WTC11 (cell line): ENCODE results near the gene ABLIM3. TPM values are rescaled to one million over a fixed set of nuclear protein-coding genes. Genes with fewer than 3 reads are reported as not detected.

Experiments
- ATAC-seq: fragments of 200-7000 bp; cut with Tn5 transposase; 2 replicates; pipeline ENCODE4 v1.10.0; 2021; ENCODE audit warnings: mild to moderate bottlenecking, moderate library complexity
- CTCF ChIA-PET: fragments of 300-600 bp; sonication (Branson Sonifier 250); formaldehyde crosslinking; loops from one replicate; lab custom pipeline; 2021; ENCODE audit warnings: antibody characterized with exemption; lab: Charles Lee
- POLR2A ChIA-PET: fragments of 350-600 bp; sonication (Branson Sonifier 250); formaldehyde crosslinking; loops from one replicate; lab custom pipeline; 2021; ENCODE audit warnings: antibody characterized with exemption; lab: Charles Lee
- DNase-seq: peaks from one replicate; pipeline ENCODE4 v3.0.0; 2021; ENCODE audit warnings: low spot score
- H3K27ac Mint-ChIP-seq: 2 replicates; pipeline ENCODE4 v1.8.0; 2021; ENCODE audit warnings: mixed read lengths
- H3K27me3 Mint-ChIP-seq: 2 replicates; pipeline ENCODE4 v1.8.0; 2021; ENCODE audit warnings: low read depth, mild to moderate bottlenecking, moderate library complexity, mixed read lengths
- H3K36me3 Mint-ChIP-seq: 2 replicates; pipeline ENCODE4 v1.8.0; 2021; ENCODE audit warnings: mixed read lengths
- H3K4me1 Mint-ChIP-seq: 2 replicates; pipeline ENCODE4 v1.8.0; 2022; ENCODE audit warnings: mixed read lengths
- H3K4me3 Mint-ChIP-seq: 2 replicates; pipeline ENCODE4 v1.8.0; 2021; ENCODE audit warnings: mild to moderate bottlenecking, moderate library complexity, mixed read lengths
- H3K9me3 Mint-ChIP-seq: 2 replicates; pipeline ENCODE4 v1.8.0; 2021; ENCODE audit warnings: mixed read lengths
- CBFB ChIP-seq: sonication (generic); formaldehyde crosslinking; IDR thresholded peaks from 2 replicates; pipeline ENCODE4 v1.8.1; 2022; ENCODE audit warnings: mild to moderate bottlenecking, low read depth, missing genetic modification reagents
- E2F1 ChIP-seq: sonication (generic); formaldehyde crosslinking; IDR thresholded peaks from 2 replicates; pipeline ENCODE4 v1.8.0; 2022; ENCODE audit warnings: mild to moderate bottlenecking, missing genetic modification reagents
- E2F4 ChIP-seq: sonication (generic); formaldehyde crosslinking; IDR thresholded peaks from 2 replicates; pipeline ENCODE4 v1.8.1; 2022; ENCODE audit warnings: low read depth, mild to moderate bottlenecking, moderate library complexity, missing genetic modification reagents, borderline replicate concordance
- EMX1 ChIP-seq: fragments of 250-450 bp; sonication (Bioruptor Pico); IDR thresholded peaks from 2 replicates; pipeline ENCODE4 v1.8.0; 2021; ENCODE audit warnings: mild to moderate bottlenecking
- JUN ChIP-seq: sonication (generic); formaldehyde crosslinking; IDR thresholded peaks from 2 replicates; pipeline ENCODE4 v1.8.0; 2023; ENCODE audit warnings: mild to moderate bottlenecking, missing genetic modification reagents
- NFYB ChIP-seq: sonication (generic); formaldehyde crosslinking; conservative IDR thresholded peaks from 2 replicates; pipeline ENCODE4 v1.8.0; 2022; ENCODE audit warnings: low read depth, missing genetic modification reagents
- OVOL2 ChIP-seq: fragments of 250-450 bp; sonication (Bioruptor Pico); IDR thresholded peaks from 2 replicates; pipeline ENCODE4 v1.9.0; 2021; ENCODE audit warnings: mild to moderate bottlenecking, borderline replicate concordance
- SOX15 ChIP-seq: fragments of 250-450 bp; sonication (Bioruptor Pico); IDR thresholded peaks from 2 replicates; pipeline ENCODE4 v1.9.0; 2021; ENCODE audit warnings: mild to moderate bottlenecking
- STAT6 ChIP-seq: sonication (generic); formaldehyde crosslinking; conservative IDR thresholded peaks from 2 replicates; pipeline ENCODE4 v1.8.1; 2023; ENCODE audit warnings: mild to moderate bottlenecking, low read depth, missing genetic modification reagents, moderate library complexity
- TCF7 ChIP-seq: sonication (generic); formaldehyde crosslinking; IDR thresholded peaks from 2 replicates; pipeline ENCODE4 v1.8.0; 2022; ENCODE audit warnings: mild to moderate bottlenecking, low read depth, missing genetic modification reagents, moderate library complexity
- TEAD1 ChIP-seq: sonication (generic); formaldehyde crosslinking; IDR thresholded peaks from 2 replicates; pipeline ENCODE4 v1.8.0; 2022; ENCODE audit warnings: mild to moderate bottlenecking, missing genetic modification reagents
- TEAD4 ChIP-seq: sonication (generic); formaldehyde crosslinking; IDR thresholded peaks from 2 replicates; pipeline ENCODE4 v1.8.0; 2022; ENCODE audit warnings: mild to moderate bottlenecking, missing genetic modification reagents
- ZBTB43 ChIP-seq: sonication (generic); formaldehyde crosslinking; IDR thresholded peaks from 2 replicates; pipeline ENCODE4 v1.8.1; 2023; ENCODE audit warnings: mild to moderate bottlenecking, missing genetic modification reagents
- ZNF423 ChIP-seq: fragments of 250-450 bp; sonication (Bioruptor Pico); IDR thresholded peaks from 2 replicates; pipeline ENCODE4 v2.1.2; 2022; ENCODE audit warnings: mild to moderate bottlenecking, moderate library complexity
- total RNA-seq: library from RNA; stranded (reverse); gene quantifications from 3 replicates; pipeline ENCODE4 v1.2.3, GENCODE V29; 2021

Gene ABLIM3
- total RNA-seq, 1 experiment from 2014 or later = 0.33 TPM

GRCh38 chr5:149304195-149305078 lies 163.1 kb downstream of the ABLIM3 start (continued):
- no peak for TF ChIP-seq ZBTB43 (CRISPR knock-in tag)
- TF ChIP-seq JUN = no peak
- no peak for TF ChIP-seq TCF7 (CRISPR knock-in tag)
- no peak for TF ChIP-seq NFYB (CRISPR knock-in tag)
- no peak for TF ChIP-seq ZNF423 (CRISPR knock-in tag)
- TF ChIP-seq CBFB (CRISPR knock-in tag) = no peak
- no peak for TF ChIP-seq E2F4 (CRISPR knock-in tag)
- TF ChIP-seq, all 79 proteins: peak for 0

GRCh38 chr5:149309354-149309753 lies 168.1 kb downstream of the ABLIM3 start:
- H3K27me3 Mint-ChIP-seq = no peaks in the 10 kb centered on the region; the same call in 1 of the 2 replicates
- H3K4me1 Mint-ChIP-seq = peaks cover 18% of the 10 kb centered on the region
- H3K9me3 Mint-ChIP-seq = no peaks in the 10 kb centered on the region
- H3K36me3 Mint-ChIP-seq = no peaks in the 10 kb centered on the region
- no peak for TF ChIP-seq OVOL2 (CRISPR knock-in tag)
- TF ChIP-seq SOX15 = no peak
- no peak for TF ChIP-seq TEAD4 (CRISPR knock-in tag)
- TF ChIP-seq TEAD1 (CRISPR knock-in tag) = no peak
- TF ChIP-seq STAT6 (CRISPR knock-in tag) = no peak
- no peak for TF ChIP-seq E2F1
- no peak for TF ChIP-seq EMX1 (CRISPR knock-in tag)
- no peak overlapping the region for H3K4me3 Mint-ChIP-seq
- ChIA-PET POLR2A (no interaction called here), CTCF (interaction anchor here (1.0 kb wide), 1 partner anchor 35 kb away, joined by 3 read pairs; no protein-coding TSS in a partner anchor)
- DNase-seq (no peak), ATAC-seq (no peak)
- 0 out of 2 replicates have a peak overlapping the region, but pooled peaks have one; percentile 6 for H3K27ac Mint-ChIP-seq

Other genes starting within 250 kb of the ABLIM3 start
- 0.18 to 0.78 TPM (median 0.61 TPM) in 3 replicates for gene SH3TC2, start 78.4 kb upstream of the ABLIM3 start, total RNA-seq
- 5.7 to 8.4 TPM (median 6.9 TPM) in 3 replicates for gene AFAP1L1, start 130.4 kb downstream of the ABLIM3 start, total RNA-seq
- 35.3 to 48.6 TPM (median 35.5 TPM) in 3 replicates for gene GRPEL2, start 204.0 kb downstream of the ABLIM3 start, total RNA-seq
- gene PCYOX1L, start 216.6 kb downstream of the ABLIM3 start, total RNA-seq = 8.1 to 19.2 TPM (median 17.2 TPM) in 3 replicates
- gene IL17B, start 237.8 kb downstream of the ABLIM3 start, total RNA-seq = not detected in 3 replicates